ENCODE measurements around the gene CSDE1.
"Not testable (repeated sequence)": the region's sequence is repeated elsewhere in the genome, so short reads cannot be mapped to it uniquely, and the experiment has no call there.

GRCh38 chr1:114776726-114777125 is 18.9 kb upstream of the CSDE1 start:
- not testable (repeated sequence) for TF ChIP-seq POLR2A, CTCF (IDR thresholded peaks at IDR 0.05)

Data from heart left ventricle (tissue), 13 donors.